Measurements from ENCODE around the gene SIAH1. TPM values are rescaled to one million over a fixed set of nuclear protein-coding genes. Genes with fewer than 3 reads are reported as not detected.
A peak's percentile ranks its signal among the peaks of the same experiment; 100 is the strongest.
"Not testable (repeated sequence)": the region's sequence is repeated elsewhere in the genome, so short reads cannot be mapped to it uniquely, and the experiment has no call there.

The SIAH1 gene
- polyA plus RNA-seq, 2 of the 4 experiments (the other 2 are of a cell fraction): 13.3 to 28.5 TPM

GRCh38 chr16:48356633-48357376 lies 28.4 kb downstream of the SIAH1 start:
- no peak overlapping the region for H3K4me2 ChIP-seq
- FAIRE-seq: no peak
- no peak for DNase-seq (ENCODE audit: low read depth in 1 of 2, low spot score in 1 of 2)
- ATAC-seq: no peak
- ChIA-PET POLR2A (no interaction called here), CTCF (interaction anchor here (1.1 to 3.7 kb wide), 3 partner anchors 8 to 266 kb away, joined by 3 to 17 read pairs (median 7); no protein-coding TSS in a partner anchor)
- H3K4me1 ChIP-seq: peaks cover 3% of the 10 kb centered on the region; the same call in 1 of the 3 replicates
- H3K4me3 ChIP-seq: no peak overlapping the region
- no peaks in the 10 kb centered on the region for H3K9me3 ChIP-seq
- no peak overlapping the region for H3K27ac ChIP-seq
- TF ChIP-seq GATA3 (IDR thresholded peaks at IDR 0.05; ENCODE audit: borderline replicate concordance) (no peak), REST (IDR thresholded peaks at IDR 0.05) (no peak), MAFK (IDR thresholded peaks at IDR 0.05; ENCODE audit: partially characterized antibody) (peak; percentile 78), HMGXB4 (CRISPR knock-in tag; IDR thresholded peaks at IDR 0.05; ENCODE audit: borderline replicate concordance) (no peak), JUN (IDR thresholded peaks at IDR 0.05) (no peak), FOSB (CRISPR knock-in tag; IDR thresholded peaks at IDR 0.05) (no peak), NPAS2 (CRISPR knock-in tag; IDR thresholded peaks at IDR 0.05; ENCODE audit: borderline replicate concordance) (no peak)
- WGBS (ENCODE audit: missing lambda C conversion rate): 94% methylated on average over 4 of the region's 4 CpGs

- Histone ChIP-seq H3K27ac (no peak overlapping the region), H3K9me3 (no peaks in the 10 kb centered on the region), H3K4me1 (peaks cover 3% of the 10 kb centered on the region; the same call in 1 of the 3 replicates), H3K4me2 (no peak overlapping the region), H3K4me3 (no peak overlapping the region)
- POLR2A ChIA-PET: interaction anchor here (0.9 to 1.5 kb wide), 2 partner anchors 11 kb away, joined by 3 to 15 read pairs; no protein-coding TSS in a partner anchor
- DNase-seq (ENCODE audit: low read depth in 1 of 2, low spot score in 1 of 2): no peak
- no peak for TF ChIP-seq CEBPB (IDR thresholded peaks at IDR 0.05)
- no peak for TF ChIP-seq POLR2AphosphoS2 (conservative IDR thresholded peaks at IDR 0.05; ENCODE audit: low read length)
- WGBS (ENCODE audit: missing lambda C conversion rate): 95% methylated on average over 11 of the region's 11 CpGs
- no peak for ATAC-seq
- FAIRE-seq: no peak
- CTCF ChIA-PET: interaction anchor here (0.6 to 4.9 kb wide), 18 partner anchors 10 to 1362 kb away, joined by 3 to 27 read pairs (median 5); no protein-coding TSS in a partner anchor
Measured at GRCh38 chr16:48354877-48355855, 30.0 kb downstream of the SIAH1 start.

- not testable (repeated sequence) for H3K27ac ChIP-seq; H3K4me3 ChIP-seq; DNase-seq (ENCODE audit: low read depth in 1 of 2, low spot score in 1 of 2); H3K4me1 ChIP-seq; FAIRE-seq; H3K4me2 ChIP-seq; H3K9me3 ChIP-seq; ATAC-seq
- 94% methylated on average over 5 of the region's 5 CpGs for WGBS (ENCODE audit: missing lambda C conversion rate)
- ChIA-PET CTCF (interaction anchor here (0.6 to 4.9 kb wide), 25 partner anchors 11 to 1213 kb away, joined by 3 to 27 read pairs (median 4); no protein-coding TSS in a partner anchor), POLR2A (interaction anchor here (1.5 kb wide), 1 partner anchor 11 kb away, joined by 15 read pairs; no protein-coding TSS in a partner anchor)
Measured at GRCh38 chr16:48354385-48354784, 30.8 kb downstream of the SIAH1 start.

Measured in A549 (cell line).